Activated T-cell treated with anti-CD3 and anti-CD28 coated beads, Interleukin-2, amount 50 U/mL, for 24 hours (primary cell): ENCODE results near the gene FLNC.

Source experiments
- DNase-seq: peaks from one replicate; pipeline ENCODE4 v3.0.0-alpha.2; 2020
- H3K27ac Mint-ChIP-seq: 2 replicates; pipeline ENCODE4 v1.8.0; 2020; ENCODE audit warnings: mild to moderate bottlenecking, mixed read lengths
- H3K27me3 Mint-ChIP-seq: 2 replicates; pipeline ENCODE4 v1.8.0; 2020; ENCODE audit warnings: mixed read lengths
- H3K36me3 Mint-ChIP-seq: 2 replicates; pipeline ENCODE4 v1.8.0; 2020; ENCODE audit warnings: low read depth, mixed read lengths
- H3K4me1 Mint-ChIP-seq: 2 replicates; pipeline ENCODE4 v1.8.0; 2020; ENCODE audit warnings: low read depth, mixed read lengths
- H3K4me3 Mint-ChIP-seq: 2 replicates; pipeline ENCODE4 v1.8.0; 2020; ENCODE audit warnings: mild to moderate bottlenecking, moderate library complexity, mixed read lengths
- H3K9me3 Mint-ChIP-seq: 2 replicates; pipeline ENCODE4 v1.8.0; 2020; ENCODE audit warnings: mixed read lengths

The FLNC gene

GRCh38 chr7:128842674-128843641, 12.8 kb downstream of the FLNC start:
- Mint-ChIP-seq H3K9me3 (no peaks in the 10 kb centered on the region), H3K27ac (no peak overlapping the region), H3K4me3 (no peak overlapping the region), H3K36me3 (no peaks in the 10 kb centered on the region), H3K27me3 (no peaks in the 10 kb centered on the region), H3K4me1 (peaks cover 5% of the 10 kb centered on the region)
- no peak for DNase-seq

DNA sequence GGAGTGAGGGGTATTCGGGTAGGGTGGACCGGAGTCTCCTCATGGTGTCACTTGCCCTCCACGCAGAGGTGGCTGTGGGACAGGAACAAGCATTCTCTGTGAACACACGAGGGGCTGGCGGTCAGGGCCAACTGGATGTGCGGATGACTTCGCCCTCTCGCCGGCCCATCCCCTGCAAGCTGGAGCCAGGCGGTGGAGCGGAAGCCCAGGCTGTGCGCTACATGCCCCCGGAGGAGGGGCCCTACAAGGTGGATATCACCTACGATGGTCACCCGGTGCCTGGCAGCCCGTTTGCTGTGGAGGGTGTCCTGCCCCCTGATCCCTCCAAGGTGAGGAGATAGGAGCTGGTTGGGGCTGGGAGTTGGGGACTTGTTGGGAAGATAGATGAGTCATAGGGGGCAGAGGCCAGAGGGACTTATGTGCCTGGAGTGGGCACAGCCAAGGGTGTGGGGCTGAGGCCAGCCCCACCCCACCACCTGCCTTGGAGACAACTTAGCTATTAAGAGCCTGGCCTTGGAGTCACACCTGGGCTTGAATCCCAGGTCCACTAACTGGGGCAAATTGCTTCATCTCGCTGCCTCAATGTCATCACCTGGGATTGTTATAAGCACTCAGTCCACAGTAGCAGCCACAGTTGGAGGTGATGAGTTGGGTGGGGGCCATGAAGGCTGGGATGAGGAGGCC, 13.9 kb downstream of the FLNC start:
- H3K4me1 Mint-ChIP-seq, result peaks cover 5% of the 10 kb centered on the region
- DNase-seq, result no peak
- H3K27ac Mint-ChIP-seq, result no peak overlapping the region
- H3K9me3 Mint-ChIP-seq, result no peaks in the 10 kb centered on the region
- H3K36me3 Mint-ChIP-seq, result no peaks in the 10 kb centered on the region
- no peak overlapping the region for H3K4me3 Mint-ChIP-seq
- no peaks in the 10 kb centered on the region for H3K27me3 Mint-ChIP-seq

DNA sequence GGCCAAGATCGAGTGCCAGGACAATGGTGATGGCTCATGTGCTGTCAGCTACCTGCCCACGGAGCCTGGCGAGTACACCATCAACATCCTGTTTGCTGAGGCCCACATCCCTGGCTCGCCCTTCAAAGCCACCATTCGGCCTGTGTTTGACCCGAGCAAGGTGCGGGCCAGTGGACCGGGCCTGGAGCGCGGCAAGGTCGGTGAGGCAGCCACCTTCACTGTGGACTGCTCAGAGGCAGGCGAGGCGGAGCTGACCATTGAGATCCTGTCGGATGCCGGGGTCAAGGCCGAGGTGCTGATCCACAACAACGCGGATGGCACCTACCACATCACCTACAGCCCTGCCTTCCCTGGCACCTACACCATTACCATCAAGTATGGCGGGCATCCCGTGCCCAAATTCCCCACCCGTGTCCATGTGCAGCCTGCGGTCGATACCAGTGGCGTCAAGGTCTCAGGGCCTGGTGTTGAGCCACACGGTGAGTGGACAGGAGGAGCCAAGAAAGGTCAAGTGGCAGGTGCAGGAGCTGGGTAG, 14.6 kb downstream of the FLNC start:
- Mint-ChIP-seq H3K27me3 (no peaks in the 10 kb centered on the region), H3K36me3 (no peaks in the 10 kb centered on the region), H3K9me3 (no peaks in the 10 kb centered on the region), H3K4me1 (peaks cover 5% of the 10 kb centered on the region), H3K4me3 (no peak overlapping the region), H3K27ac (no peak overlapping the region)
- DNase-seq, result no peak

GRCh38 chr7:128845475-128845874, 15.3 kb downstream of the FLNC start:
- DNase-seq, result no peak
- Mint-ChIP-seq H3K36me3 (no peaks in the 10 kb centered on the region), H3K9me3 (no peaks in the 10 kb centered on the region), H3K4me3 (no peak overlapping the region), H3K27ac (peak overlapping the region; percentile 26), H3K4me1 (peaks cover 5% of the 10 kb centered on the region), H3K27me3 (no peaks in the 10 kb centered on the region)

DNA sequence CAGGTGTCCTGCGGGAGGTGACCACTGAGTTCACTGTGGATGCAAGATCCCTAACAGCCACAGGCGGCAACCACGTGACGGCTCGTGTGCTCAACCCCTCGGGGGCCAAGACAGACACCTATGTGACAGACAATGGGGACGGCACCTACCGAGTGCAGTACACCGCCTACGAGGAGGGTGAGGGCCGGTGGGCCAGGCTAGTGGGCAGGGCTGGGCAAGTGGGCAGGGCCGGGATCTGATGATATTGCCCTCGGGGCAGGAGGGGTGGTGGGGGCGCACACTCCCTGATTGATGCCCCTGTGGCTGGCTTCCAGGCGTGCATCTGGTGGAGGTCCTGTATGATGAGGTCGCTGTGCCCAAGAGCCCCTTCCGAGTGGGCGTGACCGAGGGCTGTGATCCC, 15.8 kb downstream of the FLNC start:
- Mint-ChIP-seq H3K36me3 (no peaks in the 10 kb centered on the region), H3K9me3 (no peaks in the 10 kb centered on the region), H3K27me3 (no peaks in the 10 kb centered on the region), H3K27ac (no peak overlapping the region), H3K4me3 (no peak overlapping the region), H3K4me1 (peaks cover 5% of the 10 kb centered on the region)
- DNase-seq, result no peak

- peaks cover 2% of the 10 kb centered on the region for H3K4me1 Mint-ChIP-seq
- DNase-seq, result no peak
- no peak overlapping the region for H3K4me3 Mint-ChIP-seq
- no peak overlapping the region for H3K27ac Mint-ChIP-seq
- H3K9me3 Mint-ChIP-seq, result no peaks in the 10 kb centered on the region
- no peaks in the 10 kb centered on the region for H3K27me3 Mint-ChIP-seq
- H3K36me3 Mint-ChIP-seq, result no peaks in the 10 kb centered on the region
Measured at GRCh38 chr7:128846781-128847444, 16.7 kb downstream of the FLNC start.

DNA sequence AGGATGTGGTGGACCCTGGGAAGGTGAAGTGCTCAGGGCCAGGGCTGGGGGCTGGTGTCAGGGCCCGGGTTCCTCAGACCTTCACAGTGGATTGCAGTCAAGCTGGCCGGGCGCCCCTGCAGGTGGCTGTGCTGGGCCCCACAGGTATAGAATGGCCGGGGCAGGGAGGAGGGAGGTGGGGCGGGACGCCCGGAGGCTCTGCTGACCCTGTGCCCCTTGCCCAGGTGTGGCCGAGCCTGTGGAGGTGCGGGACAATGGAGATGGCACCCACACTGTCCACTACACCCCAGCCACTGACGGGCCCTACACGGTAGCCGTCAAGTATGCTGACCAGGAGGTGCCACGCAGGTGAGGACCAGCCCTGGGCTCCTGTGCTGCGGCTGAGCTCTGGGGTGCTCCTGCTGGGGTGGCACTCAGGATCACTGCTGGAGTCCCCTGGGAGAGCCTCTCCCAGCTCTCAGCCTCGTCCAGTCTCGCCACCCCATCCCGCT, 17.6 kb downstream of the FLNC start:
- no peaks in the 10 kb centered on the region for H3K27me3 Mint-ChIP-seq
- H3K36me3 Mint-ChIP-seq, result no peaks in the 10 kb centered on the region
- H3K27ac Mint-ChIP-seq, result no peak overlapping the region
- no peak overlapping the region for H3K4me3 Mint-ChIP-seq
- no peak for DNase-seq
- H3K9me3 Mint-ChIP-seq, result no peaks in the 10 kb centered on the region
- H3K4me1 Mint-ChIP-seq, result no peaks in the 10 kb centered on the region

GRCh38 chr7:128848289-128849155, 18.3 kb downstream of the FLNC start:
- H3K27ac Mint-ChIP-seq, result no peak overlapping the region
- H3K27me3 Mint-ChIP-seq, result no peaks in the 10 kb centered on the region

GRCh38 chr7:128849156-128849515, 18.9 kb downstream of the FLNC start:
- Mint-ChIP-seq H3K4me3 (no peak overlapping the region), H3K36me3 (no peaks in the 10 kb centered on the region), H3K9me3 (no peaks in the 10 kb centered on the region), H3K27me3 (no peaks in the 10 kb centered on the region), H3K4me1 (no peaks in the 10 kb centered on the region), H3K27ac (no peak overlapping the region)
- no peak for DNase-seq

More at GRCh38 chr7:128848289-128849155, 18.3 kb downstream of the FLNC start:
- H3K4me3 Mint-ChIP-seq, result no peak overlapping the region
- no peaks in the 10 kb centered on the region for H3K4me1 Mint-ChIP-seq
- no peak for DNase-seq
- H3K36me3 Mint-ChIP-seq, result no peaks in the 10 kb centered on the region
- H3K9me3 Mint-ChIP-seq, result no peaks in the 10 kb centered on the region

DNA sequence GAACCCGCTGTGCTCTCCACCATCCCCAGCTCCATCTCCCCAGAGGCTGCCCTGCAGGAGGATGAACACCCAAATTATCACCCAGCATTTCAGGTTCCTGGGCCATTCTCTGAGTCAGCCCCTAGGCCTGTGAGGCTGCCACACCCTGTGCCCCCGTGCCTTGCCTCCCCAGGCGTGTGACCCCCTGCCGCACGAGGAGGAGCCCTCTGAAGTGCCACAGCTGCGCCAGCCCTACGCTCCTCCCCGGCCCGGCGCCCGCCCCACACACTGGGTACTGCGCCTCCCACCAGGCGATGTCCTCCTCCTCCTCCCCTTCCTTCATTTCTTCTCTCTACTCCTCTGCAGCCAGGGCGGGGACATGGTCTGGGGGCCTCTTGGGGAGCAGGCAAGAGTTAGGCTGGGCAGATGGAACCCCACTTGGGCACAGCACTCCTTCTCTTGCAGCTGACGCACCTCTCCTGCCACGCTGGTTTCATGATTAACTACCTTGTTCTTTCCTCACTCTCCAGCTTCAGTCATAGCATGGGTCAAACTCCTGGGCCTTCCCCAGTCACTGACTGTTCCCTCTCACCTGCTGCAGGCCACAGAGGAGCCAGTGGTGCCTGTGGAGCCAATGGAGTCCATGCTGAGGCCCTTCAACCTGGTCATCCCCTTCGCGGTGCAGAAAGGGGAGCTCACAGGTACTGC, 19.7 kb downstream of the FLNC start:
- no peak overlapping the region for H3K4me3 Mint-ChIP-seq
- H3K36me3 Mint-ChIP-seq, result no peaks in the 10 kb centered on the region
- H3K27ac Mint-ChIP-seq, result no peak overlapping the region
- no peak for DNase-seq
- no peaks in the 10 kb centered on the region for H3K27me3 Mint-ChIP-seq
- no peaks in the 10 kb centered on the region for H3K9me3 Mint-ChIP-seq
- no peaks in the 10 kb centered on the region for H3K4me1 Mint-ChIP-seq

DNA sequence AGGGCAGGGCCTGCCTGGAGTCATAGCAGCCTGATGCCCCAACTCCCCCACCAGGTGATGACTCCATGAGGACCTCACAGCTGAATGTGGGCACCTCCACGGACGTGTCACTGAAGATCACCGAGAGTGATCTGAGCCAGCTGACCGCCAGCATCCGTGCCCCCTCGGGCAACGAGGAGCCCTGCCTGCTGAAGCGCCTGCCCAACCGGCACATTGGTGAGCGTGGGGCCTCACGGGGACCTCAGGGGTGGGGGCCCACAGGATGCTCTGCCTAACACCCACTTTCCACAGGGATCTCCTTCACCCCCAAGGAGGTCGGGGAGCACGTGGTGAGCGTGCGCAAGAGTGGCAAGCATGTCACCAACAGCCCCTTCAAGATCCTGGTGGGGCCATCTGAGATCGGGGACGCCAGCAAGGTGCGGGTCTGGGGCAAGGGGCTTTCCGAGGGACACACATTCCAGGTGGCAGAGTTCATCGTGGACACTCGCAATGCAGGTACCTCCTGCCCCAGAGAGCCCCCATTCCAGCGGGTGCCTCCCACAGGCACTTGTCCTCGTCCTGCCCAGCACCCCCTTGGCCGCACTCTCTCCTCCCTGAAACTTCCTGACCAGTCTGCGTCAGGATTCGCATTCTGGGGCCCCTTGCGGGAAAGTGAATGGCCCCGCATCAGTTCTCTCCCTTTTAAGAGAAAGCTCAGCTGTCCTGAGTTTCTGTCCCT, 22.5 kb downstream of the FLNC start:
- no peaks in the 10 kb centered on the region for H3K4me1 Mint-ChIP-seq
- H3K36me3 Mint-ChIP-seq, result no peaks in the 10 kb centered on the region
- H3K27ac Mint-ChIP-seq, result no peak overlapping the region
- no peak for DNase-seq
- H3K9me3 Mint-ChIP-seq, result no peaks in the 10 kb centered on the region
- H3K4me3 Mint-ChIP-seq, result no peak overlapping the region
- no peaks in the 10 kb centered on the region for H3K27me3 Mint-ChIP-seq

GRCh38 chr7:128853799-128854198, 23.6 kb downstream of the FLNC start:
- no peaks in the 10 kb centered on the region for H3K36me3 Mint-ChIP-seq
- H3K27ac Mint-ChIP-seq, result no peak overlapping the region
- no peak overlapping the region for H3K4me3 Mint-ChIP-seq
- H3K9me3 Mint-ChIP-seq, result no peaks in the 10 kb centered on the region
- H3K27me3 Mint-ChIP-seq, result no peaks in the 10 kb centered on the region
- no peaks in the 10 kb centered on the region for H3K4me1 Mint-ChIP-seq
- DNase-seq, result no peak

GRCh38 chr7:128854396-128854795, 24.2 kb downstream of the FLNC start:
- no peaks in the 10 kb centered on the region for H3K27me3 Mint-ChIP-seq
- no peak overlapping the region for H3K4me3 Mint-ChIP-seq
- no peak overlapping the region for H3K27ac Mint-ChIP-seq
- no peaks in the 10 kb centered on the region for H3K4me1 Mint-ChIP-seq
- no peaks in the 10 kb centered on the region for H3K9me3 Mint-ChIP-seq
- no peak for DNase-seq
- H3K36me3 Mint-ChIP-seq, result no peaks in the 10 kb centered on the region
